Thoracic aorta (tissue), 2 donors: ENCODE data around the gene ANGEL1. TPM values are rescaled to one million over a fixed set of nuclear protein-coding genes. Genes with fewer than 3 reads are reported as not detected.

Experiments
- ATAC-seq: fragments of 150-250 bp; one replicate; pipeline ENCODE4 v1.8.0; 2017; ENCODE audit warnings: low read depth; ENCODE audit not compliant: insufficient number of reproducible peaks, low FRiP score
- DNase-seq: peaks from one replicate; pipeline ENCODE4 v3.0.0-alpha.2; 2020; ENCODE audit warnings: low spot score
- H3K27ac ChIP-seq, 2 donors: fragments of 200-600 bp; sonication (generic); 1 replicate in 1 of 2; 2 replicates in 1 of 2; pipeline ENCODE4 v1.5.1; 2016; ENCODE audit warnings: mild to moderate bottlenecking in 2 of 2, moderate library complexity in 2 of 2
- H3K27me3 ChIP-seq: fragments of 200-600 bp; sonication (generic); replicated peaks from 2 replicates; pipeline ENCODE4 v1.6.0; 2016; ENCODE audit warnings: mild to moderate bottlenecking; ENCODE audit not compliant: insufficient read depth
- H3K36me3 ChIP-seq: fragments of 200-600 bp; sonication (generic); one replicate; pipeline ENCODE4 v1.5.1; 2016
- H3K4me1 ChIP-seq, 2 donors: fragments of 200-600 bp; sonication (generic); 1 replicate in 1 of 2; 2 replicates in 1 of 2; pipeline versions ENCODE4 v1.5.1 to v1.6.0; 2016; ENCODE audit warnings: low read depth in 2 of 2, mild to moderate bottlenecking in 1 of 2; ENCODE audit not compliant: control insufficient read depth in 1 of 2
- H3K4me3 ChIP-seq: fragments of 200-600 bp; sonication (generic); 2 replicates; pipeline ENCODE4 v1.5.1; 2016; ENCODE audit warnings: mild to moderate bottlenecking
- H3K9me3 ChIP-seq: fragments of 200-600 bp; sonication (generic); 2 replicates; pipeline ENCODE4 v1.5.1; 2016
- CTCF ChIP-seq: fragments of 200-600 bp; sonication (generic); IDR thresholded peaks from one replicate; pipeline ENCODE4 v1.5.1; 2019; ENCODE audit warnings: antibody characterized with exemption
- total RNA-seq, 2 donors: library from RNA; depleted of rRNA; stranded (reverse); fragments of >200 nt; gene quantifications; one replicate each; pipeline versions ENCODE4 v1.1.0 to v1.2.3, GENCODE V29; 2016

The ANGEL1 gene
- total RNA-seq, 2 donors from 2014 or later = 19.5 to 24.5 TPM

- Histone ChIP-seq H3K4me3 (no peak overlapping the region), H3K9me3 (no peaks in the 10 kb centered on the region), H3K27me3 (no peaks in the 10 kb centered on the region), H3K36me3 (no peaks in the 10 kb centered on the region), H3K27ac (no peak overlapping the region), H3K4me1 (no peaks in the 10 kb centered on the region)
- no peak for ATAC-seq
- TF ChIP-seq CTCF = no peak
- DNase-seq = no peak
These were observed 23.4 kb upstream of the ANGEL1 start for GRCh38 chr14:76836029-76836630.

GRCh38 chr14:76834241-76834661 is 21.6 kb upstream of the ANGEL1 start:
- Histone ChIP-seq H3K4me3 (no peak overlapping the region), H3K4me1 (no peaks in the 10 kb centered on the region), H3K27ac (no peak overlapping the region), H3K36me3 (no peaks in the 10 kb centered on the region), H3K27me3 (no peaks in the 10 kb centered on the region), H3K9me3 (no peaks in the 10 kb centered on the region)
- DNase-seq = no peak
- TF ChIP-seq CTCF = no peak
- ATAC-seq = no peak

- Histone ChIP-seq H3K27ac (no peak overlapping the region), H3K27me3 (no peaks in the 10 kb centered on the region), H3K4me1 (peaks cover 0 to 7% of the 10 kb centered on the region in 2 donors), H3K9me3 (no peaks in the 10 kb centered on the region), H3K36me3 (no peaks in the 10 kb centered on the region), H3K4me3 (no peak overlapping the region)
- ATAC-seq (no peak), DNase-seq (no peak)
- no peak for TF ChIP-seq CTCF
These were observed 20.3 kb upstream of the ANGEL1 start for GRCh38 chr14:76833011-76833410.

- DNase-seq (no peak), ATAC-seq (no peak)
- no peak for TF ChIP-seq CTCF
- no peak overlapping the region for H3K4me3 ChIP-seq
- no peak overlapping the region for H3K27ac ChIP-seq
- H3K36me3 ChIP-seq = no peaks in the 10 kb centered on the region
- no peaks in the 10 kb centered on the region for H3K9me3 ChIP-seq
- H3K4me1 ChIP-seq = peaks cover 0 to 7% of the 10 kb centered on the region in 2 donors
- no peaks in the 10 kb centered on the region for H3K27me3 ChIP-seq
These were observed 19.9 kb upstream of the ANGEL1 start for GRCh38 chr14:76832503-76832988.

GRCh38 chr14:76830556-76830955 is 17.9 kb upstream of the ANGEL1 start:
- Histone ChIP-seq H3K9me3 (no peaks in the 10 kb centered on the region), H3K27me3 (no peaks in the 10 kb centered on the region), H3K4me3 (no peak overlapping the region), H3K36me3 (no peaks in the 10 kb centered on the region), H3K27ac (no peak overlapping the region), H3K4me1 (peaks cover 0 to 7% of the 10 kb centered on the region in 2 donors)
- TF ChIP-seq CTCF = no peak
- ATAC-seq = no peak
- DNase-seq = no peak
